RKO (cell line): ENCODE results near the gene ERGIC1.
"Not testable (repeated sequence)": the region's sequence is repeated elsewhere in the genome, so short reads cannot be mapped to it uniquely, and the experiment has no call there.

Experiments
- DNase-seq: peaks from one replicate; pipeline ENCODE4 v3.0.0-alpha.2; 2016; ENCODE audit warnings: low spot score

The ERGIC1 gene

GRCh38 chr5:172801179-172801671 lies 32.8 kb upstream of the ERGIC1 start:
- peak; percentile 66 for DNase-seq

GRCh38 chr5:172802112-172802511 lies 31.9 kb upstream of the ERGIC1 start:
- DNase-seq: no peak

- DNase-seq: no peak
These were observed 31.4 kb upstream of the ERGIC1 start for GRCh38 chr5:172802567-172803176.

GRCh38 chr5:172805018-172805683 lies 28.9 kb upstream of the ERGIC1 start:
- DNase-seq: no peak

GRCh38 chr5:172805736-172806255 lies 28.3 kb upstream of the ERGIC1 start:
- no peak for DNase-seq

GRCh38 chr5:172806897-172807672 lies 27.0 kb upstream of the ERGIC1 start:
- DNase-seq: peak; percentile 33

GRCh38 chr5:172807766-172808311 lies 26.2 kb upstream of the ERGIC1 start:
- no peak for DNase-seq

GRCh38 chr5:172809774-172810173 lies 24.3 kb upstream of the ERGIC1 start:
- DNase-seq: no peak

GRCh38 chr5:172810996-172811395 lies 23.1 kb upstream of the ERGIC1 start:
- DNase-seq: not testable (repeated sequence)

GRCh38 chr5:172815631-172816030 lies 18.4 kb upstream of the ERGIC1 start:
- no peak for DNase-seq

GRCh38 chr5:172816925-172817562 lies 17.0 kb upstream of the ERGIC1 start:
- peak; percentile 70 for DNase-seq

GRCh38 chr5:172817664-172818063 lies 16.4 kb upstream of the ERGIC1 start:
- no peak for DNase-seq

- no peak for DNase-seq
These were observed 16.0 kb upstream of the ERGIC1 start for GRCh38 chr5:172818081-172818480.

- DNase-seq: no peak
These were observed 14.5 kb upstream of the ERGIC1 start for GRCh38 chr5:172819569-172819968.

- peak; percentile 80 for DNase-seq
These were observed 13.8 kb upstream of the ERGIC1 start for GRCh38 chr5:172820046-172820767.

- peak; percentile 57 for DNase-seq
These were observed 12.6 kb upstream of the ERGIC1 start for GRCh38 chr5:172821340-172821985.

GRCh38 chr5:172823840-172824362 lies 10.2 kb upstream of the ERGIC1 start:
- no peak for DNase-seq

GRCh38 chr5:172825610-172826204 lies 8.3 kb upstream of the ERGIC1 start:
- no peak for DNase-seq

- no peak for DNase-seq
These were observed 6.2 kb upstream of the ERGIC1 start for GRCh38 chr5:172827841-172828240.

GRCh38 chr5:172828911-172829431 lies 5.1 kb upstream of the ERGIC1 start:
- DNase-seq: no peak
